GM21576 (cell line): ENCODE measurements around the gene SRCIN1.
"Not testable (repeated sequence)": the region's sequence is repeated elsewhere in the genome, so short reads cannot be mapped to it uniquely, and the experiment has no call there.

ENCODE experiments used
- ATAC-seq: cut with Tn5 transposase; IDR thresholded peaks from one replicate; pipeline ENCODE4 v1.9.1; 2021; ENCODE audit warnings: mild to moderate bottlenecking, moderate library complexity; ENCODE audit not compliant: unreplicated experiment

Gene SRCIN1

GRCh38 chr17:38550661-38551060 is 55.1 kb downstream of the SRCIN1 start:
- ATAC-seq, result no peak

GRCh38 chr17:38549285-38549684 is 56.5 kb downstream of the SRCIN1 start:
- ATAC-seq, result no peak

- no peak for ATAC-seq
Observed at GRCh38 chr17:38547444-38547843, 58.3 kb downstream of the SRCIN1 start.

GRCh38 chr17:38546396-38546795 is 59.4 kb downstream of the SRCIN1 start:
- no peak for ATAC-seq

GRCh38 chr17:38545531-38546225 is 60.1 kb downstream of the SRCIN1 start:
- no peak for ATAC-seq

- ATAC-seq, result no peak
Observed at GRCh38 chr17:38544839-38545209, 60.9 kb downstream of the SRCIN1 start.

- no peak for ATAC-seq
Observed at GRCh38 chr17:38544175-38544838, 61.4 kb downstream of the SRCIN1 start.

- no peak for ATAC-seq
Observed at GRCh38 chr17:38543403-38544174, 62.2 kb downstream of the SRCIN1 start.

- no peak for ATAC-seq
Observed at GRCh38 chr17:38542286-38542685, 63.5 kb downstream of the SRCIN1 start.

- no peak for ATAC-seq
Observed at GRCh38 chr17:38541281-38541680, 64.5 kb downstream of the SRCIN1 start.

GRCh38 chr17:38540514-38541045 is 65.2 kb downstream of the SRCIN1 start:
- ATAC-seq, result no peak

GRCh38 chr17:38539386-38539785 is 66.4 kb downstream of the SRCIN1 start:
- no peak for ATAC-seq

- ATAC-seq, result no peak
Observed at GRCh38 chr17:38538906-38539305, 66.8 kb downstream of the SRCIN1 start.

- no peak for ATAC-seq
Observed at GRCh38 chr17:38536661-38537060, 69.1 kb downstream of the SRCIN1 start.

- ATAC-seq, result no peak
Observed at GRCh38 chr17:38535886-38536285, 69.9 kb downstream of the SRCIN1 start.

- no peak for ATAC-seq
Observed at GRCh38 chr17:38534498-38534885, 71.3 kb downstream of the SRCIN1 start.

- no peak for ATAC-seq
Observed at GRCh38 chr17:38533866-38534497, 71.8 kb downstream of the SRCIN1 start.

- no peak for ATAC-seq
Observed at GRCh38 chr17:38533241-38533640, 72.5 kb downstream of the SRCIN1 start.

- no peak for ATAC-seq
Observed at GRCh38 chr17:38532451-38532850, 73.3 kb downstream of the SRCIN1 start.

- ATAC-seq, result not testable (repeated sequence)
Observed at GRCh38 chr17:38531761-38532160, 74.0 kb downstream of the SRCIN1 start.

GRCh38 chr17:38530856-38531255 is 74.9 kb downstream of the SRCIN1 start:
- not testable (repeated sequence) for ATAC-seq
